Vagina (tissue), 2 donors: ENCODE measurements around the gene IL6R.

Source experiments
- POLR2A ChIP-seq, 2 donors: fragments of 450-650 bp; IDR thresholded peaks; one replicate each; pipeline ENCODE4 v1.6.1; 2017; ENCODE audit warnings: antibody characterized with exemption in 2 of 2, mild to moderate bottlenecking in 2 of 2, moderate library complexity in 2 of 2
- POLR2AphosphoS5 ChIP-seq, 2 donors: sonication (generic); formaldehyde crosslinking; IDR thresholded peaks; one replicate each; pipeline ENCODE4 v1.9.0; 2017; ENCODE audit warnings: antibody characterized with exemption in 2 of 2, mild to moderate bottlenecking in 2 of 2, low read depth in 1 of 2; ENCODE audit not compliant: insufficient read depth in 1 of 2
- TF ChIP-seq, protein P1 (sequence below), 3 experiments: fragments of 450-650 bp in 2 of 3; fragments of 200-600 bp in 1 of 3; sonication (generic) in 1 of 3; IDR thresholded peaks; one replicate each; pipeline ENCODE4 v1.5.1; 2017 to 2019; ENCODE audit warnings: antibody characterized with exemption in 3 of 3, mild to moderate bottlenecking in 2 of 3, moderate library complexity in 2 of 3

- TF ChIP-seq, protein P1, sequence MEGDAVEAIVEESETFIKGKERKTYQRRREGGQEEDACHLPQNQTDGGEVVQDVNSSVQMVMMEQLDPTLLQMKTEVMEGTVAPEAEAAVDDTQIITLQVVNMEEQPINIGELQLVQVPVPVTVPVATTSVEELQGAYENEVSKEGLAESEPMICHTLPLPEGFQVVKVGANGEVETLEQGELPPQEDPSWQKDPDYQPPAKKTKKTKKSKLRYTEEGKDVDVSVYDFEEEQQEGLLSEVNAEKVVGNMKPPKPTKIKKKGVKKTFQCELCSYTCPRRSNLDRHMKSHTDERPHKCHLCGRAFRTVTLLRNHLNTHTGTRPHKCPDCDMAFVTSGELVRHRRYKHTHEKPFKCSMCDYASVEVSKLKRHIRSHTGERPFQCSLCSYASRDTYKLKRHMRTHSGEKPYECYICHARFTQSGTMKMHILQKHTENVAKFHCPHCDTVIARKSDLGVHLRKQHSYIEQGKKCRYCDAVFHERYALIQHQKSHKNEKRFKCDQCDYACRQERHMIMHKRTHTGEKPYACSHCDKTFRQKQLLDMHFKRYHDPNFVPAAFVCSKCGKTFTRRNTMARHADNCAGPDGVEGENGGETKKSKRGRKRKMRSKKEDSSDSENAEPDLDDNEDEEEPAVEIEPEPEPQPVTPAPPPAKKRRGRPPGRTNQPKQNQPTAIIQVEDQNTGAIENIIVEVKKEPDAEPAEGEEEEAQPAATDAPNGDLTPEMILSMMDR (IDR thresholded peaks at IDR 0.05): no peak
- TF ChIP-seq POLR2A (IDR thresholded peaks at IDR 0.05) (no peak), POLR2AphosphoS5 (IDR thresholded peaks at IDR 0.05; ENCODE audit: insufficient read depth in 1 of 2, low read depth in 1 of 2) (no peak)
These were observed 112.5 kb downstream of the IL6R start for GRCh38 chr1:154517661-154518060.
